SKM-1 (cell line): Measurements from ENCODE around the gene SRGAP1.

Experiments
- DNase-seq: peaks from one replicate; lab custom pipeline; 2025; ENCODE audit not compliant: unreplicated experiment; lab: John Stamatoyannopoulos, UW

Gene SRGAP1

GRCh38 chr12:63900922-63901793 is 56.7 kb downstream of the SRGAP1 start:
- DNase-seq, result no peak

GRCh38 chr12:63904653-63905052 is 60.2 kb downstream of the SRGAP1 start:
- no peak for DNase-seq

DNA sequence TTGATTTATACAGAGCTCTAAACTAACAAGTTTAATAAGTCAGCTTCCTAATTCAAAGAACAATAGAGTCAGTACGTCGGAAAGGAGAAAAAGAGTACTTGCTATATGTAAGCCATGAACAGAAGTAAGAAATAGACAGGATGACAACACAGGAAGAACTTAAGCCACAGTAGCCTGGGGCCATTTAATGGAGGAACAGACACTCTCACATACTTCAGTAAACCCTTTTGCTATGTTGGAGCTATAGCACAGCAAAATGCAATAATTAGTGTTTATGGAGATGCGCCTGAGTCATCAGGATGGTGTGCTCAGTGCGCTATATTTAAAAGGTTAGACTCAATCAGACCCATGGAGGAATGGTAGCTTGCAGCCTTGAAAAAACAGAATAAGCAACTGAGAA is 61.0 kb downstream of the SRGAP1 start:
- no peak for DNase-seq

- DNase-seq, result no peak
Observed at GRCh38 chr12:63906876-63907275, 62.4 kb downstream of the SRGAP1 start.

DNA sequence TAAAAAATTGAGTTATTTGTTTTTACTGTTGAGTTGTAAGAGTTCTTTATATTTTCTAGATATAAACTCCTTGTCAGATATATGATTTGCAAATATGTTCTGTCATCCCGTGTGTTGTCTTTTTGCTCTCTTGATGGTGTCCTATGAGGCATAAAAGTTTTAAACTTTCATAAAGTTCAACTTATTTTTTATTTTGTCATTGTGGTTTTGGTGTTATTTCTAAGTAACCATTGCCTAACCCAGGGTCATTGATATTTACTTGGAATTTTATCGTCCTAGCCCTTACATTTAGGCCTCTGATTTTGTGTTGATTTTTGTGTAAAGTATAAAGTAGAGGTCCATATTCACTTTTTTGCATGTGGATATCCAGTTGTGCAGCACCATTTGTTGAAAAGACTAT is 63.1 kb downstream of the SRGAP1 start:
- DNase-seq, result no peak

DNA sequence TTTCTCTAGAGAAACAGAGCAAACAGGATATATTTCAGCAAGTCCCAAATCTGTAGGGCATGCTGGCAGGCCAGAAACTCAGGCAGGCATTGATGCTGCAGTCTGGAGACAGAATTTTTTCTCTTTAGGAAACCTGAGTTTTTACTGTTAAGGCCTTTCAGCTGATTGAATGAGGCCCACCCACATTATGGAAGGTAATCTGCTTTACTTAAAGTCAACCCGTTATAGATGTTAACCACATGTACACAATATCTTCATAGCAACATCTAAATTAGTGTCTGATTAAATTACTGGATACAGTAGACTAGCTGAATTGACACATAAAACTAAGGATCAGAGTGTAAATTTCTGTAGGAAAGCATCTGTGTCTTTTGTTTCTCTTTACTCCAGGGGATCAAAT is 65.2 kb downstream of the SRGAP1 start:
- DNase-seq, result no peak

- DNase-seq, result no peak
Observed at GRCh38 chr12:63911341-63911740, 66.8 kb downstream of the SRGAP1 start.

DNA sequence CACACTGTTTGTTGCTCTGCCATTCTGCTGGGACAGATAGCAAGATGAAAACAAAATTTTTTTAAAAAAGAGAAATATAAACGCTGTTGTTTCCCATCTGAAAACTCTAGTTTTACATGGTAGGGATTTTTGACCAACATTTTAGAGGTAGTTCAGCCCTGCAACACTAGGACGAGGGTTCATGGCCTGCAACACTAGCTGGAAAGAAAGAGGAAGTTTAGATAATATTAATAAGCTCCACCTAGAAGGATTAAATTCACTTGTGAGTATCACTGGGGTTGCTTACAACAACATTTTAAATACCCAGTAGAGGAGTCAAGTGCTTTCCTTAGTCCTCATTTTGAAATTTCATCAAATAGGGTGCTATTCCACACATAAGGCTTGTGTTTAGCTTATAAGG is 68.2 kb downstream of the SRGAP1 start:
- no peak for DNase-seq

GRCh38 chr12:63913929-63914328 is 69.4 kb downstream of the SRGAP1 start:
- DNase-seq, result no peak

DNA sequence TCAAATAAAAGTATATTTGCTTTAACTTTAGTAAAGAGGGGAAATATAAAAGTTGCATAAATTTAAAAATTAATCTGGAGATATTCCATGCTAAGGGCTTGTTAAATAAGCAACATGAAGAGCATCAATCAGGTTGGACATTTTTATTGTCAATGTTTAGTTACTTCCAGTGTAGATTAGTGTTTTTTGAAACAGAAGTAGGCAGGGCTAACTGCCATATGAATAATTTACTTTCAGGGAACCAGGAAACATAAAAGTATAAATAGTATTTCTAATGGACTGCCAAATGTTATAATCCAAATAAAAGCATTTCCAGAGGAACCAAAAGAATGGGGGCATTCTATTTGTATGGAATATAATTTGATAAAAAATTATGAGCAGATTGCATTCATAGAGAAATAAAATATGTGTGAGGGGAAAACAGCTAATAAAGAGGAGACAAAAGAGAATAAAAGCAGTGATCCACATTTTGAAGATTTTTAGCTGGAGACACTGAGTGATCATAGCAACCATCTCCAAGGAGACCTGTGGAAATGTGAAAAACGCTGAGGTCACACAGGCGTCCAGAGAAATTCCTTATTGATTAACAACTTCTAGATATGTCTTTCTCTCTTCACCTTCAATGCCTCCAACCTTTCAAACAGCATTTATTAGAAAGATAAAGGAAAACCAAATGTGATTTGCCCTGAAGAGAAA is 70.8 kb downstream of the SRGAP1 start:
- DNase-seq, result no peak

- no peak for DNase-seq
Observed at GRCh38 chr12:63916561-63917476, 72.3 kb downstream of the SRGAP1 start.

DNA sequence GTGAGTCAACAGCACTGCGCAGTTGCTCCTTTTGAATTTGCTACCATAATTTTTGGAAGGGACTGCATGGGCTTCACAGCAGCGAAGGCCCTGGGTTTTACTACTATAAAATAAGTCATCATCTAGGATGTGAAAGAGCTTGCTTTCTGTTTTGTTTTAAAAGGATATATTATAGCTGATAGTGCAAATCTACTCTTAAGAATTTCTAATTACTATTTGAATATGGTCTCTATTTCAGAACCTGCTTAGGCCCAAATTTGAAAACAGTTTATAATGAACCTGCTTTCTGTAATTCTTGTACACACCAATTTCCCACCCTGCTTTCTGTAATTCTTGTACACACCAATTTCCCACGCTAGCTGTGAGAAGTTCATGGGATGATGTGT is 73.0 kb downstream of the SRGAP1 start:
- no peak for DNase-seq

DNA sequence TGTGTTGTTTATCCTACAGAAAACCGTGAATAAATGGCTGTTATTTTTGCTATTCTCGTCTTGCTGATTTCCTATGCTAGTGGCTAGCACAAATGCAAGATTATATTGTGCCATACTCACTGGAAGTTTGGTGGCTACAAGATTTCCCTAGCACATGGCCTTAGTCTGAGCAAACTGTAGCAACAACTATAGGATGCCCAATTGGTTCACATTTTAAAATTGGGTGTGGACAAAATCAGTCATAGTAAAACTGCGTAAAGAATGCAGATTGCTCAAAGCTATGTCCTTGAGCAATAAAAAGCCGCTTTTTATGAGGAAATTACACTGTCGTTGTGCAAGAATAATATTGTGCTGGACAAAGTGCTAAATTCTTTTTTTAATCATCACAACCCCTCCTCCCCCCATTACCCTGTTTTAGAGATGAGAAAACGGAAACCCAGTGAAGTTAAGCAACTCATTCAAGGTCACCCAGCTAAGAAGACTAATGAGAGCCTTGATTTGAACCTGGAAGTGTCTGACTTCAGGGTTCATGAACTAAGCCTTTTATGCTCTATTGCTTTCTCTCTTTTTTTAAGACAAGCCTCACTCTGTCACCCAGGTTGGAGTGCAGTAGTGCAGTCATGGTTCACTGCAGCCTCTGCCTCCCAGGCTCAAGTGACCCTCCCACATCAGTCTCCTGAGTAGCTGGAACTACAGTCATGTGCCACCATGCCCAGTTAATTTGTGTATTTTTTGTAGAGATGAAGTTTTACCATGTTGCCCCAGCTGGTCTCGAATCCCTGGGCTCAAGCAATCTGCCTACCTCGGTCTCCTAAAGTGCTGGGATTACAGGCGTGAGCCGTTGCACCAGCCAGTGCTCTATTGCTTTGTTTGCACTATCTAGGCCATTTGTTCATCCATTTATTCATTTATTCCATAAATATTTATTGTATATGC is 73.6 kb downstream of the SRGAP1 start:
- DNase-seq, result peak; percentile 77

GRCh38 chr12:63918800-63919300 is 74.3 kb downstream of the SRGAP1 start:
- DNase-seq, result no peak

DNA sequence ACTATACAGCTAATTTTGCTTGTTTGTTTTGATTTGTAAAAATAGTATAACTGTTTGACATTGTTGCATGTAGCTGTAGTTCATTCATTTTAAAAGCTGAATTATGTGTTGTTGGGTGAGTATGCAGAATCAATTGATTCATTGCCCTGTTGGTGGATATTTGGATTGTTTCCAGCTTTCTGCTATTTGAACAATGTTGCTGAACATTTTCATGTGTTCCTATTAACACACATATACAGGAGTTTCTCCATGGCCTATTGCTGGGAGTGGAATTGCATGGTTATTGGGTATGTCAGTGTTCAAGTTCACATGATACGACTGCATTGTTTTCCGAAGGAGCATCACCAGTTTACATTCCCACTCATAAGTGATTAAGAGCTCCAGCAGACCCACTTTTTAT is 75.3 kb downstream of the SRGAP1 start:
- DNase-seq, result no peak

GRCh38 chr12:63921157-63921556 is 76.7 kb downstream of the SRGAP1 start:
- DNase-seq, result no peak

DNA sequence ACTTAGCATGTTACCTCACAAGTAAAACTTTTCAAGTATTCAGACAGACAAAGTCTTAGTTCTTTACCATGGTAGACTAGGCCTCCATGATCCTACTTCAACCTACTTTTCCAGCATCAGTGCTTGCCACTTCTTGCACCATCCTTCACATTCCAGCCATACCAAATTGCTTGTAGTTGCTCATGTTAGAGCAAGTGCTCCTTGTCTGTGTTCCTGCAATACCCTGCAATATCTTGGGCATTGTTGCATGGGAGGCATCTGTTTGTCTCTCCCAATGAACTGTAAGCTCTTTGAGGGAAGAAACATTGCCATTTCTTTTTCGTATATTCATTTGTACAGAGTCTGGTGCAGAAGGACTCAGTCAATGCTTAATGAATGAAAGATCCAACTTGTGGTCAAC is 78.0 kb downstream of the SRGAP1 start:
- DNase-seq, result no peak

DNA sequence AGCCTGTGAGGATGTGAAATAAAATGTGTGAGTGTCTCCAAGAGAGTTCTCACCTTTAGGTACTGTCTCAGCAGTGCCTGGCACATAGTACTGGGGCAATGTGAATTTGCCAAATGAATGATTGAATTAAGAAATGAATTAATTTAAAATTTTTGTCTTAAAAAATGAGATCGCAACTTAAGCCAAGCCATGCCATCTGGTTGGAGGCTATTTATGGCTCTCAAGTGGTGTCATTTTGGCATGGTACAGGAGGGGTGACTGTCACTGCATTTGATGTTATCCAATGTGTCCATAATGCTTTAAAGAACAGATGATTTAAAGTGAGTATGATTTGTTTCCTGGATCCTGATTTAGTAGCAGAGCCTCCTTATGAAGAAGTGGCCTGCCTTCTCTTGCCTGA is 80.3 kb downstream of the SRGAP1 start:
- no peak for DNase-seq

DNA sequence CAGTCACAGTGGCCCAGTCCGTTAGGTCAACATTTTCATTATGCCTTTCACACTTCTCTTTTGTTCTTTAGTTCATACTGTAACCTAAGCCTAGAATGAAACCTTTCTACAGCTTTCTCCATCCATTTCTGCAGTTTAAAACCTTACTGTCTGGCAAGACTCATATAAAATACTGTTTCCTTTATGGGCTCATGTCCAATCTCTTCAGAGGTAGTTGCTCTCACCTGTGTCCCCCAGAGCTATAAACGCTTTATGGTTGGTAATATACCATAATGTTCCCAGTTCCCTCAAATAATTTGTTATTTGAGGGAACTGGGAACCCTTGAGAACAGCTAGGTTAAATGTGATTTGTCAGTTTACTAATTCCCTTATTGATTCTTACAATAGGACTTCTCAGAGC is 83.0 kb downstream of the SRGAP1 start:
- DNase-seq, result no peak

- DNase-seq, result no peak
Observed at GRCh38 chr12:63928305-63928704, 83.8 kb downstream of the SRGAP1 start.
